Osteocyte (in vitro differentiated cells): ENCODE measurements around the gene COPRS. TPM values are rescaled to one million over a fixed set of nuclear protein-coding genes. Genes with fewer than 3 reads are reported as not detected.

Source experiments
- DNase-seq: peaks from one replicate; pipeline ENCODE4 v3.0.0; 2021; ENCODE audit warnings: mixed read lengths; ENCODE audit not compliant: unreplicated experiment; ENCODE audit errors: extremely low spot score
- H3K27ac Mint-ChIP-seq: one replicate; pipeline ENCODE4 v1.8.0; 2021; ENCODE audit warnings: mild to moderate bottlenecking, mixed read lengths; ENCODE audit not compliant: unreplicated experiment
- H3K27me3 Mint-ChIP-seq: one replicate; pipeline ENCODE4 v1.8.0; 2021; ENCODE audit warnings: mixed read lengths; ENCODE audit not compliant: unreplicated experiment
- H3K36me3 Mint-ChIP-seq: one replicate; pipeline ENCODE4 v1.8.0; 2021; ENCODE audit warnings: mixed read lengths; ENCODE audit not compliant: unreplicated experiment
- H3K4me1 Mint-ChIP-seq: one replicate; pipeline ENCODE4 v1.8.0; 2021; ENCODE audit warnings: mixed read lengths; ENCODE audit not compliant: unreplicated experiment
- H3K4me3 Mint-ChIP-seq: one replicate; pipeline ENCODE4 v1.8.0; 2021; ENCODE audit warnings: mild to moderate bottlenecking, moderate library complexity, mixed read lengths; ENCODE audit not compliant: unreplicated experiment
- H3K9me3 Mint-ChIP-seq: one replicate; pipeline ENCODE4 v1.8.0; 2021; ENCODE audit warnings: mixed read lengths; ENCODE audit not compliant: unreplicated experiment
- CTCF ChIP-seq: fragments of 200-600 bp; sonication (generic); IDR thresholded peaks from 2 replicates; pipeline ENCODE4 v1.5.0; 2021; ENCODE audit warnings: antibody characterized with exemption, mild to moderate bottlenecking, moderate library complexity
- total RNA-seq: library from RNA; stranded (reverse); gene quantifications from 2 replicates; pipeline ENCODE4 v1.2.1, GENCODE V29; 2021

COPRS gene
- total RNA-seq, 1 donor from 2014 or later, result 51.2 TPM

- no peak for DNase-seq
Observed at GRCh38 chr17:31900877-31901276, 41.8 kb upstream of the COPRS start.

GRCh38 chr17:31888124-31888523 is 29.1 kb upstream of the COPRS start:
- no peaks in the 10 kb centered on the region for H3K27me3 Mint-ChIP-seq
- H3K4me3 Mint-ChIP-seq, result no peak overlapping the region
- TF ChIP-seq CTCF, result no peak

More at GRCh38 chr17:31900877-31901276, 41.8 kb upstream of the COPRS start:
- H3K27ac Mint-ChIP-seq, result no peak overlapping the region
- no peak overlapping the region for H3K4me3 Mint-ChIP-seq
- peaks cover 9% of the 10 kb centered on the region for H3K4me1 Mint-ChIP-seq
- no peaks in the 10 kb centered on the region for H3K27me3 Mint-ChIP-seq
- TF ChIP-seq CTCF, result no peak
- peaks cover 5% of the 10 kb centered on the region for H3K36me3 Mint-ChIP-seq
- H3K9me3 Mint-ChIP-seq, result no peaks in the 10 kb centered on the region

GRCh38 chr17:31882571-31882970 is 23.5 kb upstream of the COPRS start:
- Mint-ChIP-seq H3K4me1 (peaks cover 22% of the 10 kb centered on the region), H3K36me3 (peaks cover 33% of the 10 kb centered on the region), H3K27ac (no peak overlapping the region), H3K9me3 (no peaks in the 10 kb centered on the region), H3K4me3 (no peak overlapping the region), H3K27me3 (no peaks in the 10 kb centered on the region)
- no peak for TF ChIP-seq CTCF
- no peak for DNase-seq

More at GRCh38 chr17:31888124-31888523, 29.1 kb upstream of the COPRS start:
- Mint-ChIP-seq H3K4me1 (no peaks in the 10 kb centered on the region), H3K9me3 (no peaks in the 10 kb centered on the region), H3K36me3 (peaks cover 49% of the 10 kb centered on the region), H3K27ac (no peak overlapping the region)
- DNase-seq, result no peak

GRCh38 chr17:31880311-31880710 is 21.3 kb upstream of the COPRS start:
- DNase-seq, result no peak
- no peaks in the 10 kb centered on the region for H3K27me3 Mint-ChIP-seq
- no peak overlapping the region for H3K4me3 Mint-ChIP-seq
- no peaks in the 10 kb centered on the region for H3K9me3 Mint-ChIP-seq
- H3K27ac Mint-ChIP-seq, result peak overlapping the region; percentile 29
- H3K4me1 Mint-ChIP-seq, result peaks cover 27% of the 10 kb centered on the region
- TF ChIP-seq CTCF, result no peak
- peaks cover 25% of the 10 kb centered on the region for H3K36me3 Mint-ChIP-seq

- no peaks in the 10 kb centered on the region for H3K9me3 Mint-ChIP-seq
- no peak for DNase-seq
- peaks cover 27% of the 10 kb centered on the region for H3K4me1 Mint-ChIP-seq
- H3K36me3 Mint-ChIP-seq, result peaks cover 22% of the 10 kb centered on the region
- no peak for TF ChIP-seq CTCF
- peak overlapping the region; percentile 96 for H3K27ac Mint-ChIP-seq
- H3K4me3 Mint-ChIP-seq, result peak overlapping the region; percentile 50
- H3K27me3 Mint-ChIP-seq, result no peaks in the 10 kb centered on the region
Observed at GRCh38 chr17:31878703-31879073, 19.6 kb upstream of the COPRS start.
